H54 (cell line): ENCODE measurements around the gene WNT2B.
A peak's percentile ranks its signal among the peaks of the same experiment; 100 is the strongest.

Experiments
- DNase-seq: peaks from one replicate; pipeline ENCODE4 v3.0.0; 2011; ENCODE audit warnings: low spot score, mixed read lengths; ENCODE audit not compliant: insufficient read length
- FAIRE-seq: peaks from 3 replicates; lab custom pipeline; 2011; peaks lifted over from hg19 to GRCh38; lab: Jason Lieb, UNC
- POLR2A ChIP-seq: IDR thresholded peaks from 2 replicates; pipeline ENCODE4 v1.6.1; 2011; ENCODE audit warnings: low read depth, mild to moderate bottlenecking, low read length

The WNT2B gene

GRCh38 chr1:112527266-112528010, 18.7 kb downstream of the WNT2B start:
- no peak for TF ChIP-seq POLR2A
- FAIRE-seq (peak; percentile 70), DNase-seq (no peak)

GRCh38 chr1:112528076-112528475, 19.3 kb downstream of the WNT2B start:
- FAIRE-seq (no peak), DNase-seq (no peak)
- no peak for TF ChIP-seq POLR2A

GRCh38 chr1:112529301-112529700, 20.5 kb downstream of the WNT2B start:
- FAIRE-seq (no peak), DNase-seq (no peak)
- no peak for TF ChIP-seq POLR2A

DNA sequence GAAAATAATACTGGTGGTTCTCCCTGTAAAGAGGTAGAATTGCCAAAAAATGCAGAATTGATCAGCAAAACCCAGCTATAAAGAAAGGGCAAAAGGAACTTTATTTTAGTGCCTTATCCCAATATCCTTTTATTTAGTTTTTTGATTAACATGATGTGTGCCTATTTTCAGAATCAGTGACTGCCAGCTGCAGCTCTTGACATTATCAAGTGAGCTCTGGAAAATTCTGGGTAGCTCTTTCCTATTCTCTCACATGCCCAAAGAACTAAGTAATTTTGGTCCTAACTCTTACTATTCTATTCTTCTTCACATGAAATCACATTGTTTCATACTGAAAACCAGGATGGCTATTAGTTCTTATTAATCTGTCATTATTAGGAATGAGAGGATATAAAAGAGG, 22.1 kb downstream of the WNT2B start:
- no peak for TF ChIP-seq POLR2A
- DNase-seq (no peak), FAIRE-seq (no peak)

- TF ChIP-seq POLR2A, result no peak
- FAIRE-seq, result no peak
- DNase-seq, result no peak
These were observed 23.3 kb downstream of the WNT2B start for GRCh38 chr1:112532064-112532463.

- no peak for TF ChIP-seq POLR2A
- DNase-seq, result no peak
- FAIRE-seq, result peak; percentile 70
These were observed 24.3 kb downstream of the WNT2B start for GRCh38 chr1:112533029-112533428.

DNA sequence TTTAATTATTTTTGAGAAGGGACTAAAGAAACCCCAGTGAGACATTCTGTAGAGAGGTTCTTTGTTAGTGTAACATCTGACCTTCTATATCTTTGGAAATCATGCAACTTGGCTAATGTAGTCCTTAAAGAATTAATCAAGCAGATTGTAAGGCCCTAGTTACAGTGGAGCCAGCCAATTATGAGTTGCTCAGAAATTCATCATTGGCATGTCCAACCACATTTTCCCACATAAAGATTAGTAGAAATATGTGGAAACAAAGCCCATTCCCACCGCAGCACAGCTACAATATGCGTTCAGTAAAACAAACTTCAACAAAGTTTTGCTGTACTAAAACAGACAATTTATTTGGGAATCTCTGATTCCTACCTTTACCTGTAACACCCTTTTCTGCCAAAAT, 27.8 kb downstream of the WNT2B start:
- DNase-seq, result no peak
- no peak for FAIRE-seq
- TF ChIP-seq POLR2A, result no peak

- DNase-seq (no peak), FAIRE-seq (no peak)
- TF ChIP-seq POLR2A, result no peak
These were observed 28.7 kb downstream of the WNT2B start for GRCh38 chr1:112537456-112537855.

- DNase-seq (no peak), FAIRE-seq (peak; percentile 57)
- TF ChIP-seq POLR2A, result no peak
These were observed 30.1 kb downstream of the WNT2B start for GRCh38 chr1:112538883-112539282.

DNA sequence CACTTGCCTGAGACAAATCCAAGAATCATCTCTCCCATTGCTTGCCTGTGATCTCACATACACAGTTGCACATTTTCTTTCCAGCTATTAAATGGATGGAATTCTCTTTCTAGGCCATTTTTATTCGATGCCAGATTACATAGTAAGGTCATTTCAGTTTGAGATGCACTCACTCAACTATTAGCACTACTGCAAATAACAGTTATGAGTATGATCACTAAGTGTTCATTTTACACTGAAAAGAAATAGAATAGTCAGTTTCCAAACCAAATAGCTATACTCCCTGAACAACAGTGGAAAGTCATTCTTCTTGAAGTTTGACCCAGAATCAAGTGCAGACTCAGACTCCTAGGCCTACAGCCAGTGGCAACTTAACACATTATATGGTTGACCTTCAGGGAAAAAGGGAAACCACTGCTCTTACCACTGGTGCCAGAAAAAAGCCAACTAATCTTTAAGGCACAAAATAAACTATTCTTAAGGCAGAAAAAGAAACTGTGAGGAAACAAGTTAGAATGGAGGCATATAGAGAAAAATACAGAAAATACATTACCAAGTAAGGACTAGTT, 31.5 kb downstream of the WNT2B start:
- peak; percentile 53 for FAIRE-seq
- no peak for TF ChIP-seq POLR2A

GRCh38 chr1:112541299-112541698, 32.5 kb downstream of the WNT2B start:
- no peak for TF ChIP-seq POLR2A
- DNase-seq, result no peak
- no peak for FAIRE-seq

More for the DNA sequence above, 31.5 kb downstream of the WNT2B start:
- no peak for DNase-seq

DNA sequence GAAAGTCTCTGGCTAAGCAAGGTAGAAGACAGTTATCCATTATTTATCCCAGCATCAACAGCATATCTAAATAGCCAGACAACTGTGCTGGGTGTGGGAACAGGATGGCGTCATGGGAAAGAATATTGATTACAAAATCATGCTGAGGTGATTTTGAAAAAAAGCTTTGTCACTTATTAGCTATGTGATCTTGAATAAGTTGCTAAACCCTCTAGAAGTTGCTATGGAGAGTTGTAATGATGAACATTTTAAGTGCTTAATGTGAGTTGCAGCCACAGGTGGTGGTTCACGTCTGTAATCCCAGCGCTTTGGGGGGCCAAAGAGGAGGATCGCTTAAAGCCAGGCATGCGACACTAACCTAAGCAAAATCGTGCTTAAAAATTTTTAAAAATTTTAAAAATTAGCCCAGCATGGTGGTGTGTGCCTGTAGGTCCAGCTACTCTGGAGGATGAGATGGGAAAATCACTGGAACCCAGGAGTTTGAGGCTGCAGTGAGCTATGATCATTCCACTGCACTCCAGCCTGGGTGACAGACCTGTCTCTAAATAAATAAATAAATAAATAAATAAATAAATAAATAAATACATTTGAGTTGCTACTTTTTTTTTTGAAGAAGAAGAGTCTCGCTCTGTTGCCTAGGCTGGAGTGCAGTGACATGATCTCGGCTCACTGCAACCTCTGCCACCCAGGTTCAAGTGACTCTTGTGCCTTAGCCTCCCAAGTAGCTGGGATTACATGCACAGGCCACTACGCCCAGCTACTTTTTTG, 33.6 kb downstream of the WNT2B start:
- DNase-seq, result no peak
- no peak for FAIRE-seq
- no peak for TF ChIP-seq POLR2A

DNA sequence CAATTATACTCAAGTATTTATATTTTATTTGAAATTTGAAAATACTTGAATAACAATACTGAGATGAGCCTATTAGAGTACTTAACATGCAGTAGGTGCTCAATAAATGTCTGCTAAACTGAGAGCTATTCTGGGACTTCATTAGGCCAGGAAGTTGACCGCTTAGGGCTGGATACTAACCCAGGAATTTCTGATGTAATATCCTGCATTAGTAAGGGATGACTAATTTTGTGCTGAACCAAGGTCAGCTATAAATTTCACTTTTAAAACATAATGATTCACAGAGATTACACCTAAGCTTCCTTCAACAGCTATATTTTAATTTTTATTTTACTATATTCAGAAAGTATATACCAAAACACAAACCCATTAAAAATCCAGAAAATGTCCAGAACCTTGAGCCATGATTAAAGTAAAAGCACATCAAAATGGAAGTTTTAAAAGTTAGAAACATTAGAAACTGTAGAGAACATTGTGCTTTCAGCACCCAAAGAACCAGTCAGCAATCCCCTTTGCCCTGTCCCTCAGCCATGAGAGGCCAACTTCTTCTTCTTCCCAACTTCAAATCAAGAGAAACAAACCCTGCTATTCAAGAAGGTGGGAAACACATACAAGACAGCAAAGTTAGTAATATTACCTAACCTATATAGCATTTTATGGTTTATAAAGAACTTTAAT, 35.4 kb downstream of the WNT2B start:
- FAIRE-seq (peak; percentile 97), DNase-seq (peak; percentile 33)
- TF ChIP-seq POLR2A, result no peak

DNA sequence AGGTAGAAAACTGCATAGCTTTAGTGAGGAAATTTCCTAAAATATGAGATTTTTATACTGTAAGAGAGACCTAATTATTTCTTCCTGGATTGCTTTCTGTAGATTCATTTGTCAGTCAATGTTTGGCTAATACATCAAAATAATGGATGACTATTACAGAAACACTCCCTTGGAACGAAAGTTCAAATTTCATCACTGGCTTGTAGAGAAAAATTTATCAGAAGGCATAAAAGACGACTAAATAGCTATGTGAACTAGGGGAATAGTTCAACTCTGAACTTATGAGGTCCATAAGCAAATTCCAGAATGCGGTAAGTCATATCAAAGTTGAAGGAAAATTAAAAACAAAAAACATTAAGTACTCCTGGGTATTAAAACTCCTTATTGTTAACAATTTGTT, 36.0 kb downstream of the WNT2B start:
- no peak for TF ChIP-seq POLR2A
- DNase-seq (no peak), FAIRE-seq (peak; percentile 55)
